NT2/D1 (cell line): ENCODE measurements around the gene KAZN.

Source experiments
- DNase-seq: peaks from one replicate; pipeline ENCODE4 v3.0.0-alpha.2; 2011; ENCODE audit warnings: low read depth, low spot score
- H3K27me3 ChIP-seq: 2 replicates; pipeline ENCODE4 v1.6.0; 2011; ENCODE audit warnings: mild to moderate bottlenecking; ENCODE audit not compliant: insufficient read length, insufficient read depth
- H3K36me3 ChIP-seq: 2 replicates; pipeline ENCODE4 v1.6.1; 2011; ENCODE audit warnings: mild to moderate bottlenecking, low read length, mixed read lengths; ENCODE audit not compliant: insufficient read depth, insufficient read length
- H3K4me1 ChIP-seq: 2 replicates; pipeline ENCODE4 v1.5.1; 2011; ENCODE audit not compliant: insufficient read depth, insufficient read length
- H3K4me3 ChIP-seq: 2 replicates; pipeline ENCODE4 v1.5.1; 2011; ENCODE audit warnings: low read depth; ENCODE audit not compliant: insufficient read length
- H3K9ac ChIP-seq: 2 replicates; pipeline ENCODE4 v1.6.0; 2011; ENCODE audit warnings: low read depth; ENCODE audit not compliant: insufficient read length
- H3K9me3 ChIP-seq: 2 replicates; pipeline ENCODE4 v1.5.1; 2011; ENCODE audit warnings: mild to moderate bottlenecking, low read length; ENCODE audit not compliant: insufficient read depth
- SUZ12 ChIP-seq: IDR thresholded peaks from 2 replicates; pipeline ENCODE4 v1.6.1; 2011; ENCODE audit not compliant: insufficient read length, insufficient read depth; ENCODE audit errors: extremely low read depth
- YY1 ChIP-seq: IDR thresholded peaks from 2 replicates; pipeline ENCODE4 v1.6.1; 2011; ENCODE audit not compliant: insufficient read length, insufficient read depth
- ZNF274 ChIP-seq: IDR thresholded peaks from 2 replicates; pipeline ENCODE4 v1.6.1; 2011; ENCODE audit warnings: mild to moderate bottlenecking, low read depth, low read length

Gene KAZN

DNA sequence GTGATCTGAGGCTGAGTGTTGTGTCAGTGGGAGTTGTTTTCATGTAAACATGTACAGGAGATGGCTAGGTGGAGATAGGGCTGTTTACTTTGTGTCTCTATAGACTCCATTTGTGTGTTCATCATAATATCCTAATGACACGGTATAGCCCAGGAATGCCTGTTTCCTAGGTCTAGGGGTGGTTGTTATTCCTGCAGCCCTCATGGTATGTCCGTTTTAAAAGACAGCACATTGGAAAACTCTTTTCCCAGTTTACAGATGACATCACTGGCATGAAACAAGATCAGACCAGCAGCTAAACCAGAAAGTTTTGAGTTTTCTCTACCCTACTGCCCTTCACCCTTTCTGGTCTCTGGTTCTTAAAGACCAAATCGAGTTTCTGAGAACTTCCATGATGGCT, 327.7 kb downstream of the KAZN start:
- TF ChIP-seq YY1 (no peak), ZNF274 (no peak), SUZ12 (no peak)
- Histone ChIP-seq H3K27me3 (peaks cover 6% of the 10 kb centered on the region), H3K4me1 (peaks cover 8% of the 10 kb centered on the region), H3K36me3 (peaks cover 4% of the 10 kb centered on the region), H3K4me3 (no peak overlapping the region), H3K9ac (no peak overlapping the region), H3K9me3 (no peaks in the 10 kb centered on the region)
- DNase-seq: no peak

DNA sequence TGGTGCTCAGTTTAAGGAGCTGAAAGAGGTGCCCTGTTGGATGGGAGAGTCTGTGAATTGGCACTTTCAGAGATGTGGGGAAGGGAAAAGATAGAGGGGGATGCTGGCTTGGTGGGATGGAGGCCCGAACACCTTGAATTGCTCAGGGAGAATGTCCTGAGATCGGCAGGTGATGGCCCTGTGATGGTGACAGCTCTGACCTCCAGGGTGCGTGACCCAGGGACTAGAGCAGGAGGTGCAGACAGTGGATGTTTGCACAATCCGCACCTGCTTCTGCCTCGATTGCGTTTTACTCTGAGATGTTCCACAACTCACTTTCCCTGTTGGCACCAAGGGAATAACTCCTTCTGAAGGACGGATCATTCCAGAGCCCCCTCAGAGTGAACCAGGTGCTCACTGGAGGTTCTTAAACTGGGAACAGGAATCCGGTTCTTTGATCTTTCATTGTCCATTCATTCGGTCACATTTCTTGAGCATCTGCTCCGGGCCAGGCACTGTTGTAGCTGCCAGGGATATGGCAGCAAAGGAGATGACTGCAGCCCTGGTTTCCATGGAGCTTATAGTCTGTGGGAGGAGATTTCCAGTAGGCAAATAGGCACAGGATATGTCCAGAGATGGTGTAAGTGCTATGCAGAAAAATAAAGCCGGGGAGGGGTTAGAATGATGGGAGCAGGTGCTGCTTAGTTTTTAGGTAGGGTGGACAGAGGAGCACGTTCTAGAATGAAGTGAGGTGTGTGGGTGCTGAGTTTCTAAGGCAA, 328.5 kb downstream of the KAZN start:
- Histone ChIP-seq H3K9ac (no peak overlapping the region), H3K36me3 (peaks cover 4% of the 10 kb centered on the region), H3K27me3 (peaks cover 6% of the 10 kb centered on the region), H3K9me3 (no peaks in the 10 kb centered on the region), H3K4me3 (no peak overlapping the region), H3K4me1 (peaks cover 8% of the 10 kb centered on the region)
- TF ChIP-seq YY1: no peak
- TF ChIP-seq ZNF274: no peak
- TF ChIP-seq SUZ12: no peak
- no peak for DNase-seq

DNA sequence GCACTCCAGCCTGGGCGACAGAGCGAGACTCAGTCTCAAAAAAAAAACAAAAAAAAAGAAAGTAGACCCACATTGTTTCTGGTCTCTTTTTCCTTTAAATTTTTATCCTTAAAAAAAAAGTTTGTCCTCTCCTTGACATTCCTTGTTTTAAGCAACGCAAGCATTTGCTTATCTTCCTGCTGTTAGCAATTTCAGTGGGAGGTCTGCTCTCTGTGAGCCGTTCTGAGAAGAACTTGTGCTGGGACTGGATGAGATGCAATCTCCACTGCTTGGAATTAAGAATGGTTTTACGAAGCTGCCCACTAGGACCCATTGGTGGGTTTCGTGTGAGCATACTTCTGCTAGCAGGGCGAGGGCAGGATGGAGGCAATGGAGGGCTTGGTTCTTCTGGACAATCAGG, 329.9 kb downstream of the KAZN start:
- no peak for TF ChIP-seq SUZ12
- TF ChIP-seq ZNF274: no peak
- no peak for TF ChIP-seq YY1

DNA sequence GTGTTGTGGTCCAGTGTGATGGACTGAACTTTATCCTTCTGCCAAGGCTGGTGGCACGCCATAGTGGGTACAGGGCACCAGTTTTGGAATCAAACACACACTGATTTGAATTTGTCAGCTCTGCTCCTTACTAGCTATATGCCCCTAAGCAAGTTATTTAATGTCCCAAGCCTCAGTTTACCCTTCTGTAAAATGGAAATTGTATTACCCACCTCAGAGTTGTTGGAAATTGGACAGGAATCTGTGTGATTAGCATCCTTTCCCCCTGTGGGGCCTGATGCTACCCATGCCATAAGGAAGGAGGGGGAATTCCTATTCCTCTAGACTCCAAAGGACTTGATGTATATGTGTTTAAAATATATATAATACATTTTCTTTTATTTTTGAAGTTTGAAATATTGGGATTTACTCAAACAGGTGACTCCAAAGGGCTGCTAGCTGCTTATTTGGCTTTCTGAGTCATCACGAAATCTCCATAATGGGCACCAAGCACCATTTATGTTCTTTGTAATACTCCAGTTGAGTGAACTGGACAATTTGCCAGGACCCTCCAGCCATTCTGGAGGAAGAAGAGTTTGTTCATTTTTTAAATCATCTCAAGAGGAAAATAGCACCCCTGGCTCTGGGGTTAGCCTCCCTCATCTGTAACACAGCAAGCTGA, 330.5 kb downstream of the KAZN start:
- no peak for DNase-seq
- TF ChIP-seq SUZ12 (no peak), ZNF274 (no peak), YY1 (no peak)
- peaks cover 2% of the 10 kb centered on the region for H3K4me1 ChIP-seq

More for the DNA sequence above, 329.9 kb downstream of the KAZN start:
- no peak for DNase-seq
- H3K9ac ChIP-seq: no peak overlapping the region
- H3K27me3 ChIP-seq: peaks cover 5% of the 10 kb centered on the region
- peaks cover 6% of the 10 kb centered on the region for H3K4me1 ChIP-seq
- H3K36me3 ChIP-seq: peaks cover 4% of the 10 kb centered on the region
- no peak overlapping the region for H3K4me3 ChIP-seq
- H3K9me3 ChIP-seq: no peaks in the 10 kb centered on the region

GRCh38 chr1:14929547-14930246, 331.2 kb downstream of the KAZN start:
- Histone ChIP-seq H3K36me3 (peaks cover 4% of the 10 kb centered on the region), H3K9ac (no peak overlapping the region), H3K4me1 (peaks cover 2% of the 10 kb centered on the region), H3K27me3 (peaks cover 2% of the 10 kb centered on the region), H3K9me3 (no peaks in the 10 kb centered on the region), H3K4me3 (no peak overlapping the region)
- no peak for TF ChIP-seq SUZ12
- DNase-seq: no peak

More for the DNA sequence above, 330.5 kb downstream of the KAZN start:
- Histone ChIP-seq H3K4me3 (no peak overlapping the region), H3K27me3 (peaks cover 2% of the 10 kb centered on the region), H3K36me3 (peaks cover 4% of the 10 kb centered on the region), H3K9ac (no peak overlapping the region), H3K9me3 (no peaks in the 10 kb centered on the region)

DNA sequence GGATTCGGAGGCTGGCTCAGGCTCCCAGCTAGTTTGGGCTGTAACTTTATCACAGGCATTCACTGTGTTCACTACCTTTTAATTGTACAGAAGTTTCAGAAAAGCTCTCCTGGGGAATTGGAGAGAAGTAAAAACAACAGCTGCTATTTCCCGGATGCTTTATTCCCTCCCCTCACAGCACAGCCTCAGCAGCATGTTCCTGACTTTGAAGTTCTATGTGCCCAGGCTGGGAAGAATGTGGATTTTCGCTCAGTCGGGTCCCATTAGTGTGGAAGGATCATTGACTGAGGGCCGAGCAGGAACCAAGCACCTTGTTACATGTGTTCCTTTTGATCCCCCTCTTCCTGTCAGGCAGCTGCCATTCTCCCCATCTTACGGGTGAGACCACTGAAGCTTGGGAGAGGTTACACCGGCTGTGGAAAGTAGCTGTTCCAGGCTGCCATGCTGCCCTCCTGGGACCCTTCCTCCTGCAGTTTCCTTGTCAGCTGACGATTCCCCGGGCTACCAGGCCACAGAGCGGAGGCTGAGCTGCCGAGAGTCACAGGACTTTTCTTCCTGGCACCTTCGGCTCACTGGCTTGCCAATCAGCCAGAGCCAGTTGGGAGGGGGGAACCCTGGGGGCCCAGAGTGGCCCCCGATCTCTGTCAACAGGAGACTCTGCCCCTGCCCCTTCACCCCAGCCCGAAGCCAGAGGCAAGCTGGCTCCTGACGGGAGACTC, 331.9 kb downstream of the KAZN start:
- no peak overlapping the region for H3K4me3 ChIP-seq
- H3K4me1 ChIP-seq: peaks cover 2% of the 10 kb centered on the region
- H3K36me3 ChIP-seq: peaks cover 4% of the 10 kb centered on the region
- no peak for TF ChIP-seq YY1
- TF ChIP-seq SUZ12: no peak
- no peak for TF ChIP-seq ZNF274
- H3K9me3 ChIP-seq: no peaks in the 10 kb centered on the region
- peaks cover 2% of the 10 kb centered on the region for H3K27me3 ChIP-seq
- no peak overlapping the region for H3K9ac ChIP-seq
- DNase-seq: no peak
